Endodermal cell (in vitro differentiated cells): ENCODE measurements around the gene ITM2B. TPM values are rescaled to one million over a fixed set of nuclear protein-coding genes. Genes with fewer than 3 reads are reported as not detected.
A peak's percentile ranks its signal among the peaks of the same experiment; 100 is the strongest.

ENCODE experiments used
- DNase-seq: peaks from one replicate; pipeline ENCODE4 v3.0.0-alpha.2; 2017
- H3K27ac ChIP-seq: 2 replicates; pipeline ENCODE4 v1.5.1; 2013; ENCODE audit warnings: mild to moderate bottlenecking, low read depth, low read length, moderate library complexity
- H3K27me3 ChIP-seq: 2 replicates; pipeline ENCODE4 v1.6.1; 2013; ENCODE audit warnings: mild to moderate bottlenecking, low read length, moderate library complexity; ENCODE audit not compliant: insufficient read depth, control insufficient read depth, poor library complexity, severe bottlenecking
- H3K36me3 ChIP-seq: 2 replicates; pipeline ENCODE4 v1.7.0; 2013; ENCODE audit warnings: mild to moderate bottlenecking, low read length, moderate library complexity; ENCODE audit not compliant: control insufficient read depth, insufficient read depth
- H3K4me1 ChIP-seq: one replicate; pipeline ENCODE4 v1.7.0; 2013; ENCODE audit warnings: low read length; ENCODE audit not compliant: control insufficient read depth, insufficient read depth
- H3K4me3 ChIP-seq: 2 replicates; pipeline ENCODE4 v1.5.1; 2013; ENCODE audit warnings: mild to moderate bottlenecking, low read length, moderate library complexity
- H3K9ac ChIP-seq: 2 replicates; pipeline ENCODE4 v1.6.1; 2013; ENCODE audit warnings: mild to moderate bottlenecking, low read length, moderate library complexity; ENCODE audit not compliant: poor library complexity, severe bottlenecking; ENCODE audit errors: extremely low read depth
- H3K9me3 ChIP-seq: 2 replicates; pipeline ENCODE4 v1.6.1; 2013; ENCODE audit warnings: mild to moderate bottlenecking, low read length, moderate library complexity; ENCODE audit not compliant: control insufficient read depth
- H3K27ac Mint-ChIP-seq: 2 replicates; pipeline ENCODE4 v1.8.0; 2020; ENCODE audit warnings: mixed read lengths
- H3K27me3 Mint-ChIP-seq: 2 replicates; pipeline ENCODE4 v1.8.0; 2021; ENCODE audit warnings: mild to moderate bottlenecking, mixed read lengths; ENCODE audit not compliant: insufficient read depth
- H3K36me3 Mint-ChIP-seq: 2 replicates; pipeline ENCODE4 v1.8.0; 2020; ENCODE audit warnings: low read depth, mixed read lengths
- H3K4me1 Mint-ChIP-seq: 2 replicates; pipeline ENCODE4 v1.8.0; 2020; ENCODE audit warnings: mixed read lengths
- H3K4me3 Mint-ChIP-seq: 2 replicates; pipeline ENCODE4 v1.8.0; 2020; ENCODE audit warnings: mild to moderate bottlenecking, moderate library complexity, mixed read lengths
- H3K9me3 Mint-ChIP-seq: 2 replicates; pipeline ENCODE4 v1.8.0; 2020; ENCODE audit warnings: mild to moderate bottlenecking, mixed read lengths
- CTCF ChIP-seq: fragments of 200-600 bp; sonication (generic); conservative IDR thresholded peaks from 2 replicates; pipeline ENCODE4 v1.5.0; 2021; ENCODE audit warnings: antibody characterized with exemption, mild to moderate bottlenecking
- WGBS, 2 experiments: methylation state at CpG; one replicate each; pipeline versions ENCODE4 v1.1.5 to v1.1.7; 2013; ENCODE audit warnings: missing lambda C conversion rate in 2 of 2, mixed read lengths in 1 of 2; ENCODE audit not compliant: insufficient coverage in 1 of 2, insufficient read length in 1 of 2; 5-methylcytosine and 5-hydroxymethylcytosine counted together
- total RNA-seq, 2 donors: library from RNA; stranded (reverse); fragmentation: NEBNext Ultra II Directional in 1 of 2; extraction: Animal tissue kit (Norgen Biotek cat#: 25700) in 1 of 2; gene quantifications; 2 replicates in 1 of 2; 3 replicates in 1 of 2; pipeline ENCODE4 v1.2.1, GENCODE V29; 2021

The ITM2B gene
- total RNA-seq, 2 donors from 2014 or later, result 158 to 170 TPM

DNA sequence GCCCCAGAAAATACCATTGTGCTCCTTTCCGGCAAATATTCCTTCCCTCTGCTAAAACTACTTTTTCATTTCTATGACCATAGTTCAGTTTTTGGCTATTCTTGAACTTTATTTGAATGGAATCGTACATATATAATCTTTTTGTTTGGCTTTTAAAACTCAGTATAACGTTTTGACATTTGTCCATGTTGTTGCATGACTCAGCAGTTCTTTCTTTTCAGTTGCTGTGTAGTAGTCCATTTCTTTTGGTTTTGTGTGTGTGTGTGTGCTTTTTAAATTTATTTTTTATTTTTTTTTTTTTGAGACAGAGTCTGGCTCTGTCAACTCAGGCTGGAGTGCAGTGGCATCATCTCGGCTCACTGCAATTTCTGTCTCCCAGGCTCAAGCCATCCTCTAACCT, 35.0 kb downstream of the ITM2B start:
- 99% methylated on average over 4 of the region's 4 CpGs; no CpG with 5 or more reads in 1 of the 2 experiments for WGBS, 2 experiments
- no peak for TF ChIP-seq CTCF
- Histone ChIP-seq H3K4me1 (no peaks in the 10 kb centered on the region), H3K27ac (no peak overlapping the region), H3K9me3 (no peaks in the 10 kb centered on the region), H3K9ac (no peak overlapping the region), H3K27me3 (no peaks in the 10 kb centered on the region), H3K36me3 (peaks cover 14% of the 10 kb centered on the region), H3K4me3 (no peak overlapping the region)
- Mint-ChIP-seq H3K4me3 (no peak overlapping the region), H3K9me3 (no peaks in the 10 kb centered on the region), H3K27me3 (no peaks in the 10 kb centered on the region), H3K36me3 (peaks cover 24% of the 10 kb centered on the region), H3K4me1 (peaks cover 5% of the 10 kb centered on the region), H3K27ac (peak overlapping the region; percentile 33)
- DNase-seq, result no peak

DNA sequence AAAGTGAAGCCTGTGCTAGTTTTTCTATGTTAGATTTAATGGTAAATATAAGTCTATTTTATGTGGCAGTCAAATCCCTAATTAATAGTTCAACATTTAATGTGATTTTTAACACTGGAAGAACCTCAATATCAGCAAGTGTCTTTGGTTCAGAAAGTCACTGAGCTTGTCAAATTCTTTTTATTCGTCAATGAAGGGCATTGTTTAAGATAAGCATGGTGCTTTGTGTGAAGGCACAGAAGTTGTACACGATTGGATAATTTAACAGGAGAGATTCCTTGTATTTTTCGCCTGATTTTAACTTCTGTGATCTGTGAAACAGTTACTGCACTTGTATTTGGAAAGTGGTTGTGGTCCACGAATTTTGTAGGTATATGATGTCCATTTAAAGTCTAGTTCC, 40.3 kb downstream of the ITM2B start:
- no peaks in the 10 kb centered on the region for H3K9me3 Mint-ChIP-seq
- Histone ChIP-seq H3K9ac (no peak overlapping the region), H3K9me3 (no peaks in the 10 kb centered on the region), H3K4me3 (no peak overlapping the region), H3K4me1 (no peaks in the 10 kb centered on the region), H3K36me3 (no peaks in the 10 kb centered on the region), H3K27me3 (no peaks in the 10 kb centered on the region), H3K27ac (no peak overlapping the region)
- H3K4me3 Mint-ChIP-seq, result no peak overlapping the region
- DNase-seq, result no peak
- no peak overlapping the region for H3K27ac Mint-ChIP-seq
- TF ChIP-seq CTCF, result no peak
- no peaks in the 10 kb centered on the region for H3K4me1 Mint-ChIP-seq
- H3K27me3 Mint-ChIP-seq, result no peaks in the 10 kb centered on the region
- 95 to 96% methylated on average over 2 to 4 of the region's 4 CpGs for whole genome bisulfite sequencing, 2 experiments
- peaks cover 9% of the 10 kb centered on the region for H3K36me3 Mint-ChIP-seq

- H3K4me3 Mint-ChIP-seq, result no peak overlapping the region
Observed at GRCh38 chr13:48275507-48275906, 42.5 kb downstream of the ITM2B start.

More at GRCh38 chr13:48275507-48275906, 42.5 kb downstream of the ITM2B start:
- Mint-ChIP-seq H3K9me3 (no peaks in the 10 kb centered on the region), H3K27ac (no peak overlapping the region), H3K4me1 (no peaks in the 10 kb centered on the region), H3K27me3 (no peaks in the 10 kb centered on the region), H3K36me3 (no peaks in the 10 kb centered on the region)
- no peak for TF ChIP-seq CTCF
- Histone ChIP-seq H3K9ac (no peak overlapping the region), H3K4me3 (no peak overlapping the region), H3K27me3 (no peaks in the 10 kb centered on the region), H3K9me3 (no peaks in the 10 kb centered on the region), H3K4me1 (no peaks in the 10 kb centered on the region), H3K36me3 (no peaks in the 10 kb centered on the region), H3K27ac (no peak overlapping the region)
- no peak for DNase-seq
- 88 to 100% methylated on average over 2 to 4 of the region's 4 CpGs for WGBS, 2 experiments
